Endodermal cell (in vitro differentiated cells): Measurements from ENCODE around the gene ABHD10. TPM values are rescaled to one million over a fixed set of nuclear protein-coding genes. Genes with fewer than 3 reads are reported as not detected.

ENCODE experiments used
- DNase-seq: peaks from one replicate; pipeline ENCODE4 v3.0.0-alpha.2; 2017
- H3K27ac ChIP-seq: 2 replicates; pipeline ENCODE4 v1.5.1; 2013; ENCODE audit warnings: mild to moderate bottlenecking, low read depth, low read length, moderate library complexity
- H3K27me3 ChIP-seq: 2 replicates; pipeline ENCODE4 v1.6.1; 2013; ENCODE audit warnings: mild to moderate bottlenecking, low read length, moderate library complexity; ENCODE audit not compliant: insufficient read depth, control insufficient read depth, poor library complexity, severe bottlenecking
- H3K36me3 ChIP-seq: 2 replicates; pipeline ENCODE4 v1.7.0; 2013; ENCODE audit warnings: mild to moderate bottlenecking, low read length, moderate library complexity; ENCODE audit not compliant: control insufficient read depth, insufficient read depth
- H3K4me1 ChIP-seq: one replicate; pipeline ENCODE4 v1.7.0; 2013; ENCODE audit warnings: low read length; ENCODE audit not compliant: control insufficient read depth, insufficient read depth
- H3K4me3 ChIP-seq: 2 replicates; pipeline ENCODE4 v1.5.1; 2013; ENCODE audit warnings: mild to moderate bottlenecking, low read length, moderate library complexity
- H3K9ac ChIP-seq: 2 replicates; pipeline ENCODE4 v1.6.1; 2013; ENCODE audit warnings: mild to moderate bottlenecking, low read length, moderate library complexity; ENCODE audit not compliant: poor library complexity, severe bottlenecking; ENCODE audit errors: extremely low read depth
- H3K9me3 ChIP-seq: 2 replicates; pipeline ENCODE4 v1.6.1; 2013; ENCODE audit warnings: mild to moderate bottlenecking, low read length, moderate library complexity; ENCODE audit not compliant: control insufficient read depth
- H3K27ac Mint-ChIP-seq: 2 replicates; pipeline ENCODE4 v1.8.0; 2020; ENCODE audit warnings: mixed read lengths
- H3K27me3 Mint-ChIP-seq: 2 replicates; pipeline ENCODE4 v1.8.0; 2021; ENCODE audit warnings: mild to moderate bottlenecking, mixed read lengths; ENCODE audit not compliant: insufficient read depth
- H3K36me3 Mint-ChIP-seq: 2 replicates; pipeline ENCODE4 v1.8.0; 2020; ENCODE audit warnings: low read depth, mixed read lengths
- H3K4me1 Mint-ChIP-seq: 2 replicates; pipeline ENCODE4 v1.8.0; 2020; ENCODE audit warnings: mixed read lengths
- H3K4me3 Mint-ChIP-seq: 2 replicates; pipeline ENCODE4 v1.8.0; 2020; ENCODE audit warnings: mild to moderate bottlenecking, moderate library complexity, mixed read lengths
- H3K9me3 Mint-ChIP-seq: 2 replicates; pipeline ENCODE4 v1.8.0; 2020; ENCODE audit warnings: mild to moderate bottlenecking, mixed read lengths
- CTCF ChIP-seq: fragments of 200-600 bp; sonication (generic); conservative IDR thresholded peaks from 2 replicates; pipeline ENCODE4 v1.5.0; 2021; ENCODE audit warnings: antibody characterized with exemption, mild to moderate bottlenecking
- WGBS, 2 experiments: methylation state at CpG; one replicate each; pipeline versions ENCODE4 v1.1.5 to v1.1.7; 2013; ENCODE audit warnings: missing lambda C conversion rate in 2 of 2, mixed read lengths in 1 of 2; ENCODE audit not compliant: insufficient coverage in 1 of 2, insufficient read length in 1 of 2; 5-methylcytosine and 5-hydroxymethylcytosine counted together
- total RNA-seq, 2 donors: library from RNA; stranded (reverse); fragmentation: NEBNext Ultra II Directional in 1 of 2; extraction: Animal tissue kit (Norgen Biotek cat#: 25700) in 1 of 2; gene quantifications; 2 replicates in 1 of 2; 3 replicates in 1 of 2; pipeline ENCODE4 v1.2.1, GENCODE V29; 2021

ABHD10 gene
- total RNA-seq, 2 donors from 2014 or later: 27.9 to 38.1 TPM

- H3K4me3 ChIP-seq: no peak overlapping the region
- Mint-ChIP-seq H3K36me3 (no peaks in the 10 kb centered on the region), H3K9me3 (no peaks in the 10 kb centered on the region), H3K27me3 (peaks cover 22% of the 10 kb centered on the region), H3K27ac (no peak overlapping the region), H3K4me1 (peaks cover 15% of the 10 kb centered on the region), H3K4me3 (no peak overlapping the region)
- H3K27ac ChIP-seq: no peak overlapping the region
- no peak for TF ChIP-seq CTCF
- no peak for DNase-seq
- WGBS, 2 experiments: 84 to 100% methylated on average over 1 to 2 of the region's 2 CpGs
- no peaks in the 10 kb centered on the region for H3K36me3 ChIP-seq
- H3K4me1 ChIP-seq: peaks cover 3% of the 10 kb centered on the region
- peaks cover 8% of the 10 kb centered on the region for H3K27me3 ChIP-seq
- H3K9ac ChIP-seq: no peak overlapping the region
- H3K9me3 ChIP-seq: no peaks in the 10 kb centered on the region
Measured at GRCh38 chr3:112004187-112004586, 25.4 kb downstream of the ABHD10 start.

- Histone ChIP-seq H3K4me3 (no peak overlapping the region), H3K27me3 (peaks cover 3% of the 10 kb centered on the region), H3K9ac (no peak overlapping the region), H3K4me1 (peaks cover 3% of the 10 kb centered on the region), H3K9me3 (no peaks in the 10 kb centered on the region), H3K36me3 (no peaks in the 10 kb centered on the region), H3K27ac (no peak overlapping the region)
- DNase-seq: no peak
- WGBS, 2 experiments: 86 to 92% methylated on average over 2 of the region's 2 CpGs
- Mint-ChIP-seq H3K27ac (no peak overlapping the region), H3K4me3 (no peak overlapping the region), H3K9me3 (no peaks in the 10 kb centered on the region), H3K27me3 (peaks cover 17% of the 10 kb centered on the region), H3K36me3 (no peaks in the 10 kb centered on the region), H3K4me1 (peaks cover 15% of the 10 kb centered on the region)
- no peak for TF ChIP-seq CTCF
Measured at GRCh38 chr3:112004669-112005068, 25.8 kb downstream of the ABHD10 start.

- H3K27me3 ChIP-seq: no peaks in the 10 kb centered on the region
- H3K4me1 ChIP-seq: peaks cover 3% of the 10 kb centered on the region
- no peak overlapping the region for H3K9ac ChIP-seq
- no peaks in the 10 kb centered on the region for H3K36me3 Mint-ChIP-seq
- TF ChIP-seq CTCF: no peak
- no peaks in the 10 kb centered on the region for H3K9me3 Mint-ChIP-seq
- no peak overlapping the region for H3K4me3 ChIP-seq
- no peak for DNase-seq
- 89% methylated on average over 4 of the region's 4 CpGs for WGBS, 2 experiments
- H3K27me3 Mint-ChIP-seq: peaks cover 12% of the 10 kb centered on the region
- no peaks in the 10 kb centered on the region for H3K36me3 ChIP-seq
- no peak overlapping the region for H3K27ac ChIP-seq
- H3K9me3 ChIP-seq: no peaks in the 10 kb centered on the region
- H3K4me1 Mint-ChIP-seq: peaks cover 15% of the 10 kb centered on the region
- no peak overlapping the region for H3K27ac Mint-ChIP-seq
- H3K4me3 Mint-ChIP-seq: no peak overlapping the region
Measured at GRCh38 chr3:112005091-112005672, 26.4 kb downstream of the ABHD10 start.
